GM12892 (cell line): Measurements from ENCODE around the gene CHI3L1. TPM values are rescaled to one million over a fixed set of nuclear protein-coding genes. Genes with fewer than 3 reads are reported as not detected.
"Not testable (repeated sequence)": the region's sequence is repeated elsewhere in the genome, so short reads cannot be mapped to it uniquely, and the experiment has no call there.

Experiments used
- DNase-seq: peaks from one replicate; pipeline ENCODE4 v3.0.0; 2011; ENCODE audit not compliant: insufficient read length
- FAIRE-seq: peaks from 2 replicates; lab custom pipeline; 2011; peaks lifted over from hg19 to GRCh38; lab: Jason Lieb, UNC
- POLR2A ChIP-seq: IDR thresholded peaks from 2 replicates; pipeline ENCODE4 v1.6.1; 2011; ENCODE audit warnings: low read depth, low read length, control low read depth
- POLR2AphosphoS5 ChIP-seq: IDR thresholded peaks from 2 replicates; pipeline ENCODE4 v1.6.1; 2011; ENCODE audit warnings: low read depth, low read length, control low read depth
- TAF1 ChIP-seq: IDR thresholded peaks from 2 replicates; pipeline ENCODE4 v1.6.1; 2011; ENCODE audit warnings: low read depth, mild to moderate bottlenecking, control low read depth, low read length, borderline replicate concordance
- polyA plus RNA-seq: library from polyadenylated mRNA; unstranded; fragments of >200 nt; gene quantifications from one replicate; pipeline ENCODE4 v1.2.1, GENCODE V29; 2012; ENCODE audit warnings: missing spikeins, inconsistent platforms; ENCODE audit not compliant: missing spikeins

Gene CHI3L1
- 2.9 TPM for polyA plus RNA-seq

DNA sequence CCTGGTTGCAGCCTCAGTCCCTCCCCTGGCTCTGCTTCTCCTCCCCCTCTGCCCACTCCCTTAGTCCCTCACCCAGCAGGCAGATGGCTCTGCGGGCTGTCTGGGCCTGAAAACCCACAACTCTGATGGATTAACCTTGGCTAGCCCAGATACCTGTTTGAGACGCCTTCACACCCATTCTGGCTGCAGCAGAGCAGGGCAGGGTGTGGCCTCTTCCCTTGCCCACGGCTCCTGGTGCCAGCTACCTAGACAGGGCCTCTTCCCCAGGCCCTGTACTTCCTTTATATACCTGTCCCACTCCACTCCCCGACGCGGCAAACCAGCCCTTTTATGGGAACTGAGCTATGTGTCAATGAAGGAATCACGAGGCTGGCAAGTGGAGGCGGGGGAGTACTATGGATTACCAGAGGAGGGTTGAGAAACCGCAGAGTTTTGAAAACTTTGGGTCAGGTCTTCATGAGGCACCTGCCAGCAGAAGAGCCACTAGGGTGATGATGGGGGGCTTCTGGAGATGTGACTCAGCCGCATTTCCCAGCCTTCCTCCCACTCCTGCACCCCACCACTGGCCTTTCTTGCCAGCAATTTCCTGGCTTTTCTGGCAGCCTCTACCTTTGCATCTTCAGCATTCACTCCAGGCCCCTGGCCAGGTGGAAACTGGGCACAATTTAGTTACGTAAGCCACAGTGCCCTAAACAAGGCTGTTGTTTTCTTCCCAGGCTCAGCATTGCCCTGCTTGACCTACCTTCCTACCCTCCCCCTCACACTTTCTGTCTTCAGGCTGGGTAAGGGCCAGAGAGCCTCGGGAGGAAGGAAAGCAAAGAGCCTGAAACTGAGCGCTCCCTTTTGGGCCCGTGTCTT lies at the start of gene CHI3L1:
Gene CHI3L1, minus strand, starts transcription at position 259 of the 858 bp plus-strand sequence. Its CDS starts 81 bp downstream, at position 178.
- FAIRE-seq (no peak), DNase-seq (no peak)
- TF ChIP-seq POLR2AphosphoS5 (no peak), POLR2A (no peak), TAF1 (no peak)

GRCh38 chr1:203234901-203235300 lies 48.4 kb upstream of the CHI3L1 start:
- not testable (repeated sequence) for FAIRE-seq, DNase-seq

- FAIRE-seq (no peak), DNase-seq (no peak)
- TF ChIP-seq POLR2A (no peak), POLR2AphosphoS5 (no peak), TAF1 (no peak)
These were observed 43.1 kb upstream of the CHI3L1 start, which contains the start of gene CHIT1 for GRCh38 chr1:203229471-203230135. Gene CHIT1, minus strand, starts transcription at chr1:203229673. Its CDS starts 37 bp downstream, at chr1:203229636.

DNA sequence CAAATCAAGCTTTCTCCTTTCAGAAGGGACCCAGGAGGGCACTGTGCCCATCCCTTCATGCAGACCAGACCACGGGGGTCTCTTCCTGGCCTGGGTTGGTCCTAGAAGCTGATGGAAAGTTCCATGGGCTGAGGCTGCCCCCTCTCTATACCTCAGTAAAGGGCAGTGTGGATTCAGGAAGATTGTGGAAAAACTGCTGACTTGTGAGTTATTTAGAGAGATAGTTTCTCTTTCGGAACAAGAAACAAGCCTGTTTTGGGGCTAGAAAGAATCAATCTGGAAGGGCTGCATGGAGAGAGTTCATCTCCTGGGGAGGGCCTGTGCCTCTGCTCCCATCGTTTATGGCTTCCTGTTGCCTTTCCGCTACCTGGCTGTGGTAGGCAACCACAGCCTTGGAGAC lies 42.2 kb upstream of the CHI3L1 start:
- FAIRE-seq: no peak
- no peak for DNase-seq
- TF ChIP-seq TAF1 (no peak), POLR2AphosphoS5 (no peak), POLR2A (no peak)

DNA sequence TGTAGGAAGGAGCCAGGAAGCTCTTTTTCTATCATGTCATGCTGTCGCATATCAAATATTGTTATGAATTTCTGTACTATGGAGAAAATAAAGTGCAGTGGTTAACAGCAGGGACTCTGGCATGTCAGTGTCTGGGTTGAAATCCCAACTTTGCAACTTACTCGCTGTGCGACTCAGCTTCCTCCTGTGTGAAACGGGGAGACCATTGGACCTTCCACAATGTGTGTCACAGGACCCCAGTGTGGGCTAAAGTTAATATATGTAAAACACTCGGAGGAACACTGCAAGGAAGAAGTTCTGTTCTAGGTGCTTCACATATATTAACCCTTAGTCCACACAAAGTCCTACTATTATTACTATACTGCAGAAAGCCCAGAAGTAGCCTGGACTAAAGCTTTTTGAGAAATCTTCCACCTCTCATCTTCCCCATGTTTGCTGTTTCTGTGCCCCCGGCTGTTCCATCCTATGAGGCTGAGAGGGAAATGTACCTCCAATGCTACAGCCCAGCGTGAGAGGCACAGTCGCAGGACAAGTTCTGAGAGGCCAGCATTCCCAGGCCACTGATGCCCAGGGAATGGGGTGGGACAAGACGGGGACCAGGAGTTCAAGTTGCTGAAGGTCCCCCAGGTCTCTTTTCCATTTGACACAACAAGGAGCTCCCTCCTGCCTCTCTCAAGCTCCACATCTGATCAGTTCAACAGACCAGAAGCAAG lies 41.0 kb upstream of the CHI3L1 start:
- TF ChIP-seq TAF1 (no peak), POLR2AphosphoS5 (no peak), POLR2A (no peak)
- no peak for DNase-seq
- no peak for FAIRE-seq

DNA sequence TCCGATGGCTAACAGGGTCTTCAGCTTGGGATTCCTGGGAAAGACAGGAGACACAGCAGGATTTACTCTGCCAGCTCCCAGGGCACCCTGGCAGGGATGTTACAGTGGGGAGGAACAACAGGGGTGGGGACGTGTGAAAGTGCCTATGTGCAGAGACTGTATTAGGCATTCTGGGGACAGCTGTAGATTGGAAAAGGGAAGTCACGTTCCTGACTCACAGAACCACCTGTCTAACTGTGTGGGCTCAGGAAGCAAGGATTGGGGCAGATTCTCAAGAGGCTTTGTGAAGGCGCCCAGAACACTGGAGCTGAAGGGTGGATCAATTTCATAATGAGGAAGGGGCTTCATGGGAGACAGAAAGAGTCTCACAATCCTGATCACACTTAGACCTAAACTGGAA lies 38.6 kb upstream of the CHI3L1 start:
- TF ChIP-seq POLR2AphosphoS5 (no peak), POLR2A (no peak), TAF1 (no peak)
- DNase-seq (no peak), FAIRE-seq (no peak)

DNA sequence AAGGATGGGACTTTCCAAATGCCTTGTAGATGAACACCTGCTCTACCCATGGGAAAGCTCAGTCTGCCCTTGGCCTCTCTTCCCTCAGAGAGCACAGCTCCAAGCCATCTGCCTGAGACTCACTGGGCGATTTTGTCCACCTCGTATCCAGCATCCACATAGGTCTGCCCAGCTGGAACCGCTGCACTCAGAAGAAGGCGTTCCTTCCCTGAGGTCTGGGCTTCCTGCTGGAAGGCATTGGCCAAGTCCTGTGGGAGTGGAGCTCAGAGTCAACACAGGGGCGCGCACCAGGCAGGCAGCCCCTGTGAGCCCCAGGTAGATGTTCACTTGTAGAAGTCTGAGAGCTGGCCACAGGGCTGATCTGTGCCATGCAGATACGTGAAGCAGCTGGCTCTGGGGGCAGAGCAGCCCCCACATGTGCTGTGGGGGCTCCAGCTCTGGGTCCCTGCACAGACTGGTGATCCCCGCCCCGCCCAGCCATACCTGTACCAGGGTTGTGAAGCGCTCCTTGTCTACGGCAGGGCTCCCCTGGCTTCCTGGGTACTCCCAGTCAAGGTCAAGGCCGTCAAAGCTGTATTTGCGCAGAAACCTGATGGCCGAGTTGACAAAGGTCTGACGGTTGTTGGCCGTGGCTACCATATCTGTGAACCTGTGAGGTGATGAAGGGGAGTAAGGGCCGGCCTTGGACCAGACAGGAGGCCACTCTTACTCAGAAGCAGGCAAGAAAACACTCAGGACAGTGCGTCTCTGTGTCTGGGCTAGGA lies 36.7 kb upstream of the CHI3L1 start:
- FAIRE-seq: no peak

GRCh38 chr1:203219934-203220333 lies 33.4 kb upstream of the CHI3L1 start:
- no peak for TF ChIP-seq POLR2AphosphoS5
- no peak for TF ChIP-seq TAF1
- TF ChIP-seq POLR2A: no peak
- FAIRE-seq (no peak), DNase-seq (no peak)

More for the DNA sequence above, 36.7 kb upstream of the CHI3L1 start:
- no peak for DNase-seq
- no peak for TF ChIP-seq POLR2AphosphoS5
- TF ChIP-seq POLR2A: no peak
- no peak for TF ChIP-seq TAF1

DNA sequence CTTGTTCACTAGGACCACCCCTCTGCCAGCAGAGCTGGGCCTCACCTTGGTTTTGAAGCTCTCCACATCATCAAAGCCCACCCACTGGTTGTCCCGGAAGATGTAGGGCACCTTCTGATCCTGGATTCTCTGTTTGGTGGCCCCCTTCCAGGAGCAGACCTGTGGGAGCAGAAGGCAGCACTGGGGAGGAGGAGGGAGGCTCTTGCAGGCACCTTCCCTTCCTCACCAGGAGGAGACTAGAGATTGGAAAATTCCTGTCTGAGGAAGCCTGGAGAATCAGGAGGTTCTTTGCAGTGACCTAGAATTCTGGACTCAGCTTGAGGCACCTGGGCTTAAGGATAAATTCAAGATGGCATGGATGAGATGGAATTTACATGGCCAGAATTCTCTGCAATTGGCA lies 32.7 kb upstream of the CHI3L1 start:
- no peak for DNase-seq
- no peak for TF ChIP-seq POLR2AphosphoS5
- no peak for TF ChIP-seq POLR2A
- TF ChIP-seq TAF1: no peak
- FAIRE-seq: no peak

DNA sequence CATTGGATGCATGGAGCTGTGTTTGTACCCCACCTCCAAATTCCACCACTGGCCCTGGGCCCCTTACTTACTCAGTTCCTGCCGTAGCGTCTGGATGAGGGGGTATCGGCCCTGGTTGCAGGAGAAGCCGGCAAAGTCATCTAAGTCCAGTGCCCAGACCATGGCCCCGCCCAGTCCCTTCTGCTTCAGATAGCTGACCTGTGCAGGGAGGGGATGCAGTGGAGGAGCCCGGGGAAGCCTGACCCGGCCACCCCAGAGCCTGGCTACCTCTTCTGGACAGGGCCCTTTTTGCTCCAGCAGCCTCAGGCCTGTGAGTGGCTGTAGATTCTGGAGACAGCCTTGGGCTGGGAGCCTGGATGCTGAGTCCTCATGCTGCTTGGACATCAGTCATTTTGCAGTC lies 31.2 kb upstream of the CHI3L1 start:
- TF ChIP-seq POLR2A: no peak
- no peak for TF ChIP-seq TAF1
- TF ChIP-seq POLR2AphosphoS5: no peak
- FAIRE-seq: no peak
- DNase-seq: no peak

- FAIRE-seq (no peak), DNase-seq (no peak)
- TF ChIP-seq POLR2A (no peak), POLR2AphosphoS5 (no peak), TAF1 (no peak)
These were observed 30.7 kb upstream of the CHI3L1 start for GRCh38 chr1:203217139-203217655.
